SK-N-SH (cell line): Measurements from ENCODE around the gene CD38. TPM values are rescaled to one million over a fixed set of nuclear protein-coding genes. Genes with fewer than 3 reads are reported as not detected.

Experiments
- CTCF ChIA-PET: fragments of 300-600, 350-600 bp; formaldehyde crosslinking; extraction: SDS; loops from one replicate; lab custom pipeline; 2021; lab: Yijun Ruan, JAX
- POLR2A ChIA-PET: fragments of 350-600 bp; sonication (Branson Sonifier 250); formaldehyde crosslinking; extraction: SDS; loops from one replicate; lab custom pipeline; 2020; ENCODE audit warnings: antibody characterized with exemption, inconsistent platforms; lab: Yijun Ruan, JAX
- DNase-seq: peaks from one replicate; pipeline ENCODE4 v3.0.0; 2012
- H2AFZ ChIP-seq: fragments of 200-600 bp; sonication (generic); 2 replicates; pipeline ENCODE4 v1.8.1; 2016; ENCODE audit warnings: antibody characterized with exemption, mild to moderate bottlenecking, low read depth
- H3F3A ChIP-seq: fragments of 200-600 bp; sonication (generic); replicated peaks from 2 replicates; pipeline ENCODE3; 2016; ENCODE audit warnings: antibody characterized with exemption, mild to moderate bottlenecking; ENCODE audit not compliant: insufficient read depth
- H3K27ac ChIP-seq, 2 experiments: fragments of 200-500 bp in 1 of 2; fragments of 200-600 bp in 1 of 2; sonication (Bioruptor generic) in 1 of 2; sonication (generic), shearing (Covaris generic) in 1 of 2; 2 replicates each; pipeline versions ENCODE4 v1.5.1 to v1.6.1; 2014 to 2016; ENCODE audit warnings: low read depth in 2 of 2, inconsistent platforms in 1 of 2, low read length in 1 of 2, mild to moderate bottlenecking in 1 of 2, mixed read lengths in 1 of 2
- H3K27me3 ChIP-seq: fragments of 200-600 bp; sonication (generic), shearing (Covaris generic); 2 replicates; pipeline ENCODE4 v1.6.1; 2016; ENCODE audit warnings: mixed run types; ENCODE audit not compliant: insufficient read depth
- H3K36me3 ChIP-seq, 2 experiments: fragments of 200-500 bp in 1 of 2; fragments of 200-600 bp in 1 of 2; sonication (Bioruptor generic) in 1 of 2; sonication (generic) in 1 of 2; replicated peaks in 1 of 2; 2 replicates each; pipeline versions ENCODE3 to v1.5.1; 2014 to 2016; ENCODE audit warnings: low read length in 1 of 2, mild to moderate bottlenecking in 1 of 2; ENCODE audit not compliant: insufficient read depth in 2 of 2, control insufficient read depth in 1 of 2
- H3K4me1 ChIP-seq, 2 experiments: fragments of 200-500 bp in 1 of 2; fragments of 200-600 bp in 1 of 2; sonication (Bioruptor generic) in 1 of 2; sonication (generic), shearing (Covaris generic) in 1 of 2; 2 replicates each; pipeline versions ENCODE4 v1.5.1 to v1.6.1; 2014 to 2016; ENCODE audit warnings: low read depth in 1 of 2, low read length in 1 of 2, mixed run types in 1 of 2; ENCODE audit not compliant: insufficient read depth in 2 of 2, control insufficient read depth in 1 of 2
- H3K4me2 ChIP-seq: fragments of 200-600 bp; sonication (generic), shearing (Covaris generic); 2 replicates; pipeline ENCODE4 v1.6.1; 2017; ENCODE audit warnings: mixed run types
- H3K4me3 ChIP-seq, 2 experiments: fragments of 200-500 bp in 1 of 2; fragments of 200-600 bp in 1 of 2; sonication (Bioruptor generic) in 1 of 2; sonication (generic), shearing (Covaris generic) in 1 of 2; 2 replicates each; pipeline versions ENCODE4 v1.5.1 to v1.8.1; 2014 to 2016; ENCODE audit warnings: low read depth in 2 of 2, inconsistent platforms in 1 of 2, low read length in 1 of 2, mild to moderate bottlenecking in 1 of 2, mixed read lengths in 1 of 2, moderate library complexity in 1 of 2
- H3K79me2 ChIP-seq: fragments of 200-600 bp; sonication (generic); 2 replicates; pipeline ENCODE4 v1.8.1; 2017; ENCODE audit warnings: mild to moderate bottlenecking; ENCODE audit not compliant: insufficient read depth
- H3K9ac ChIP-seq: fragments of 200-600 bp; sonication (generic); 2 replicates; pipeline ENCODE4 v1.6.1; 2017; ENCODE audit warnings: mixed run types
- H3K9me2 ChIP-seq: fragments of 200-600 bp; sonication (generic); 2 replicates; pipeline ENCODE4 v1.6.1; 2017; ENCODE audit warnings: mixed run types
- H3K9me3 ChIP-seq: fragments of 200-600 bp; sonication (generic); 2 replicates; pipeline ENCODE4 v1.6.1; 2017; ENCODE audit warnings: mixed run types, mild to moderate bottlenecking, moderate library complexity
- H4K20me1 ChIP-seq: fragments of 200-600 bp; sonication (generic); 2 replicates; pipeline ENCODE4 v1.6.1; 2017; ENCODE audit warnings: mild to moderate bottlenecking, mixed run types; ENCODE audit not compliant: insufficient read depth
- CHD2 ChIP-seq: fragments of 150-350 bp; IDR thresholded peaks from 2 replicates; pipeline ENCODE4 v1.6.1; 2018; ENCODE audit warnings: low read length; ENCODE audit not compliant: partially characterized antibody
- CTCF ChIP-seq: fragments of 200-600 bp; sonication (generic); IDR thresholded peaks from 2 replicates; pipeline ENCODE4 v1.6.1; 2017; ENCODE audit warnings: antibody characterized with exemption, mild to moderate bottlenecking, moderate library complexity
- FOSL2 ChIP-seq: IDR thresholded peaks from 2 replicates; pipeline ENCODE4 v1.4.0; 2012; ENCODE audit warnings: low read depth, mild to moderate bottlenecking, moderate library complexity, borderline replicate concordance
- FOXJ3 ChIP-seq: sonication (generic); formaldehyde crosslinking; IDR thresholded peaks from 2 replicates; pipeline ENCODE4 v1.5.1; 2020; ENCODE audit warnings: mild to moderate bottlenecking, missing genetic modification reagents
- GABPA ChIP-seq: IDR thresholded peaks from 2 replicates; pipeline ENCODE4 v1.4.0; 2012; ENCODE audit warnings: low read depth, mild to moderate bottlenecking
- NRF1 ChIP-seq: IDR thresholded peaks from 2 replicates; pipeline ENCODE4 v1.6.1; 2012; ENCODE audit warnings: low read depth, mild to moderate bottlenecking, low read length
- PBX3 ChIP-seq: IDR thresholded peaks from 2 replicates; pipeline ENCODE4; 2012
- RAD21 ChIP-seq: IDR thresholded peaks from 2 replicates; pipeline ENCODE4 v1.6.1; 2012; ENCODE audit warnings: mild to moderate bottlenecking, low read length
- SMC3 ChIP-seq: IDR thresholded peaks from 2 replicates; pipeline ENCODE4 v1.6.1; 2012; ENCODE audit warnings: low read depth, low read length, improper control_type of control experiment
- WGBS: methylation state at CpG from one replicate; pipeline ENCODE4 v1.1.6; 2017; ENCODE audit warnings: low lambda C conversion rate; 5-methylcytosine and 5-hydroxymethylcytosine counted together
- polyA plus RNA-seq, 3 experiments: library from polyadenylated mRNA; depleted of rRNA; stranded (reverse); fragments of >200 nt; gene quantifications; 2 replicates each; pipeline ENCODE4 v1.2.3, GENCODE V29; 2012
- TF ChIP-seq, protein P1 (sequence below): IDR thresholded peaks from 2 replicates; pipeline ENCODE4 v1.6.1; 2012; ENCODE audit warnings: mild to moderate bottlenecking, low read depth, low read length, moderate library complexity
- TF ChIP-seq, protein P2 (sequence below): IDR thresholded peaks from 2 replicates; pipeline ENCODE4 v1.4.0; 2012; ENCODE audit warnings: low read depth, borderline replicate concordance

Gene CD38
- polyA plus RNA-seq, 1 of the 3 experiments (the other 2 are of a cell fraction) = 0.02 TPM

DNA sequence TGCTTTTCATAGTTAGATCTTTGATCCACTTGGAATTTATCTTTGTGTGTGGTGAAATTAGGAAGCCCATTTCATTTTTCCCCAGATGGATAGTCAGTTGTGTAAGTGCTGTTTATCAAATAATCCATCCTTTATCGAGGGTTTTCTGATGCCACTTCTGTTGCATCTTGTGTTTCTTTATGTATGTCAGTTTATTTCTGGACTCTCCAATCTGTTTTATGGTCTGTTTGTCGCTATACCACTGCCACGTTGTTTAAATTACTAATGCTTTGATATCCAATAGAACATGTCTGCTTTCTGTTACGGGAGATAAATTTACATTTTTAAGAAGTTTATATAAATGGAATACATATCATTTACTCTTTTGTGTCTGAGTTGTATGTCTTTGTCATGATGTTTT, 21.0 kb downstream of the CD38 start:
- no peak for TF ChIP-seq RAD21
- no peak for TF ChIP-seq CHD2
- TF ChIP-seq FOXJ3 = no peak
- TF ChIP-seq, protein P1, sequence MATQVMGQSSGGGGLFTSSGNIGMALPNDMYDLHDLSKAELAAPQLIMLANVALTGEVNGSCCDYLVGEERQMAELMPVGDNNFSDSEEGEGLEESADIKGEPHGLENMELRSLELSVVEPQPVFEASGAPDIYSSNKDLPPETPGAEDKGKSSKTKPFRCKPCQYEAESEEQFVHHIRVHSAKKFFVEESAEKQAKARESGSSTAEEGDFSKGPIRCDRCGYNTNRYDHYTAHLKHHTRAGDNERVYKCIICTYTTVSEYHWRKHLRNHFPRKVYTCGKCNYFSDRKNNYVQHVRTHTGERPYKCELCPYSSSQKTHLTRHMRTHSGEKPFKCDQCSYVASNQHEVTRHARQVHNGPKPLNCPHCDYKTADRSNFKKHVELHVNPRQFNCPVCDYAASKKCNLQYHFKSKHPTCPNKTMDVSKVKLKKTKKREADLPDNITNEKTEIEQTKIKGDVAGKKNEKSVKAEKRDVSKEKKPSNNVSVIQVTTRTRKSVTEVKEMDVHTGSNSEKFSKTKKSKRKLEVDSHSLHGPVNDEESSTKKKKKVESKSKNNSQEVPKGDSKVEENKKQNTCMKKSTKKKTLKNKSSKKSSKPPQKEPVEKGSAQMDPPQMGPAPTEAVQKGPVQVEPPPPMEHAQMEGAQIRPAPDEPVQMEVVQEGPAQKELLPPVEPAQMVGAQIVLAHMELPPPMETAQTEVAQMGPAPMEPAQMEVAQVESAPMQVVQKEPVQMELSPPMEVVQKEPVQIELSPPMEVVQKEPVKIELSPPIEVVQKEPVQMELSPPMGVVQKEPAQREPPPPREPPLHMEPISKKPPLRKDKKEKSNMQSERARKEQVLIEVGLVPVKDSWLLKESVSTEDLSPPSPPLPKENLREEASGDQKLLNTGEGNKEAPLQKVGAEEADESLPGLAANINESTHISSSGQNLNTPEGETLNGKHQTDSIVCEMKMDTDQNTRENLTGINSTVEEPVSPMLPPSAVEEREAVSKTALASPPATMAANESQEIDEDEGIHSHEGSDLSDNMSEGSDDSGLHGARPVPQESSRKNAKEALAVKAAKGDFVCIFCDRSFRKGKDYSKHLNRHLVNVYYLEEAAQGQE = no peak
- TF ChIP-seq PBX3 = no peak
- TF ChIP-seq FOSL2 = no peak
- TF ChIP-seq SMC3 = no peak
- TF ChIP-seq, protein P2, sequence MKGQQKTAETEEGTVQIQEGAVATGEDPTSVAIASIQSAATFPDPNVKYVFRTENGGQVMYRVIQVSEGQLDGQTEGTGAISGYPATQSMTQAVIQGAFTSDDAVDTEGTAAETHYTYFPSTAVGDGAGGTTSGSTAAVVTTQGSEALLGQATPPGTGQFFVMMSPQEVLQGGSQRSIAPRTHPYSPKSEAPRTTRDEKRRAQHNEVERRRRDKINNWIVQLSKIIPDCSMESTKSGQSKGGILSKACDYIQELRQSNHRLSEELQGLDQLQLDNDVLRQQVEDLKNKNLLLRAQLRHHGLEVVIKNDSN = no peak
- TF ChIP-seq CTCF = no peak
- no peak for TF ChIP-seq GABPA
- no peak for TF ChIP-seq NRF1
- H3K27ac ChIP-seq = no peak overlapping the region
- WGBS = 48% methylated on average over 4 of the region's 4 CpGs
- no peak overlapping the region for H3K4me2 ChIP-seq
- peaks cover 10% of the 10 kb centered on the region; the same call in 1 of the 2 replicates for H3K9me3 ChIP-seq
- H3K79me2 ChIP-seq = no peaks in the 10 kb centered on the region
- H2AFZ ChIP-seq = no peak overlapping the region
- H3K9me2 ChIP-seq = no peaks in the 10 kb centered on the region
- peaks cover 2 to 3% of the 10 kb centered on the region in 2 experiments; a peak in 2 of 4 replicates for H3K4me1 ChIP-seq
- H3K27me3 ChIP-seq = peaks cover 8% of the 10 kb centered on the region; the same call in 1 of the 2 replicates
- ChIA-PET CTCF (interaction anchor here (1.6 kb wide), 1 partner anchor 202 kb away, joined by 6 read pairs; no protein-coding TSS in a partner anchor), POLR2A (no interaction called here)
- DNase-seq = no peak
- no peak overlapping the region for H3K9ac ChIP-seq
- H3F3A ChIP-seq = no peaks in the 10 kb centered on the region
- no peaks in the 10 kb centered on the region for H3K36me3 ChIP-seq
- no peaks in the 10 kb centered on the region for H4K20me1 ChIP-seq
- H3K4me3 ChIP-seq = no peak overlapping the region
